Neutrophil (primary cell): ENCODE data around the gene OR6K6.
A peak's percentile ranks its signal among the peaks of the same experiment; 100 is the strongest.

Experiments
- H3K27ac ChIP-seq: fragments of 200-600 bp; sonication (generic); 2 replicates; pipeline ENCODE4 v1.5.1; 2016; ENCODE audit warnings: mild to moderate bottlenecking, moderate library complexity
- H3K27me3 ChIP-seq: fragments of 200-600 bp; sonication (generic); 2 replicates; pipeline ENCODE4 v1.6.0; 2016; ENCODE audit warnings: mild to moderate bottlenecking
- H3K36me3 ChIP-seq: fragments of 200-600 bp; sonication (generic); 2 replicates; pipeline ENCODE4 v1.5.1; 2017
- H3K4me1 ChIP-seq, 2 experiments: fragments of 200-600 bp in 1 of 2; sonication (generic) in 1 of 2; 1 replicate in 1 of 2; 2 replicates in 1 of 2; pipeline versions ENCODE4 v1.5.1 to v1.6.1; 2013 to 2016; ENCODE audit warnings: low read depth in 1 of 2, low read length in 1 of 2, mild to moderate bottlenecking in 1 of 2, moderate library complexity in 1 of 2; ENCODE audit not compliant: control insufficient read depth in 1 of 2, insufficient read depth in 1 of 2
- H3K4me3 ChIP-seq, 2 experiments: fragments of 200-600 bp in 1 of 2; sonication (generic) in 1 of 2; 1 replicate in 1 of 2; 2 replicates in 1 of 2; pipeline ENCODE4 v1.5.1; 2013 to 2016; ENCODE audit warnings: low read depth in 1 of 2, low read length in 1 of 2, mild to moderate bottlenecking in 1 of 2, moderate library complexity in 1 of 2
- H3K9me3 ChIP-seq: fragments of 200-600 bp; sonication (generic); 2 replicates; pipeline ENCODE4 v1.5.1; 2016
- TF ChIP-seq, protein P1 (sequence below): fragments of 200-600 bp; sonication (generic); IDR thresholded peaks from 2 replicates; pipeline ENCODE4 v1.5.1; 2016; ENCODE audit warnings: antibody characterized with exemption

Gene OR6K6

DNA sequence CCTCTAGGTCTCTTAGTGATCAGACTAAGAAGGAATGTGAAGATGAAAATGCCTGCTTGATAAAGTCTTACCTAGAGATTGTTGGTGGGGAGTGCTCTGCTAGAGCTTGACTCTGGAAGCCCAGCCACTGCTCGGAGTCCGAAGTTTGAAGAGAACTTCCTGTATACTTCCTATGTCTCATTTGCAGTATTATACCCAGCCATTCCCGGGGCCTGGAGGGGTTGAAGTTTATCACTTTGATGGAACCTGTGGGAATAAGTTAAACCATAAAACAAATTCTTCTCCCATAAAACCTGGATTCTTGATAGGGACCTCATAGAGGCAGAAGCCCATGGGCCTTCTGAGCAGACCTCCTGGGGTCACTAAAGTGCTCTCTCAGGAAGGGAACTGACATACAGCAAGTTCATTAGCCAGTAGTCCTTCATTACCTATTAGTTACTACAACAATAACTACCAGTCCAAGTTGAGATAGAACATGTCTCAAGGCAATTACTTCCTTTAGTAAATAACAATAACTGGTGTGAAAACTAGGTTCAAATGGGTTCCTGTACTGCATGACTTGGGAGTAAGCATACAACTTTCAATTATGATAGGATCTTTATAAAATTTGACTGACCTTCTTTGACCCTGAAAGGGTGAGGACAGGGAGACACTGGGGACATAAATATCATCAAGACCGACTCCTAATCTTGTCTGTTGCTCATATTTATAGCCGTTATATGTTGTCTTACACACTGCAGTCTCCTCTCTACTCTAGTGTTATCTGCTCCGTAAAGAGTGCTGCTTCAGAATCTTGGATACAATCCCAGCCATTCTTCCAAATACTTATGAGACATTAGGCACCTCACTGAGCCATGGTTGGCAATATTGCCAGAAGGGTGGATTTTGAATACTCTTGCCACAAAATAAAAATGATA is 17.7 kb downstream of the OR6K6 start, which contains the start of gene OR6N1:
Gene OR6N1, minus strand, starts transcription at position 246 of the 917 bp plus-strand sequence. CDS start 5,513 bp downstream, outside the sequence.
- no peaks in the 10 kb centered on the region for H3K9me3 ChIP-seq
- H3K27me3 ChIP-seq = no peaks in the 10 kb centered on the region
- H3K36me3 ChIP-seq = peaks cover 16% of the 10 kb centered on the region
- H3K27ac ChIP-seq = no peak within 1 kb of the TSS
- TF ChIP-seq, protein P1, sequence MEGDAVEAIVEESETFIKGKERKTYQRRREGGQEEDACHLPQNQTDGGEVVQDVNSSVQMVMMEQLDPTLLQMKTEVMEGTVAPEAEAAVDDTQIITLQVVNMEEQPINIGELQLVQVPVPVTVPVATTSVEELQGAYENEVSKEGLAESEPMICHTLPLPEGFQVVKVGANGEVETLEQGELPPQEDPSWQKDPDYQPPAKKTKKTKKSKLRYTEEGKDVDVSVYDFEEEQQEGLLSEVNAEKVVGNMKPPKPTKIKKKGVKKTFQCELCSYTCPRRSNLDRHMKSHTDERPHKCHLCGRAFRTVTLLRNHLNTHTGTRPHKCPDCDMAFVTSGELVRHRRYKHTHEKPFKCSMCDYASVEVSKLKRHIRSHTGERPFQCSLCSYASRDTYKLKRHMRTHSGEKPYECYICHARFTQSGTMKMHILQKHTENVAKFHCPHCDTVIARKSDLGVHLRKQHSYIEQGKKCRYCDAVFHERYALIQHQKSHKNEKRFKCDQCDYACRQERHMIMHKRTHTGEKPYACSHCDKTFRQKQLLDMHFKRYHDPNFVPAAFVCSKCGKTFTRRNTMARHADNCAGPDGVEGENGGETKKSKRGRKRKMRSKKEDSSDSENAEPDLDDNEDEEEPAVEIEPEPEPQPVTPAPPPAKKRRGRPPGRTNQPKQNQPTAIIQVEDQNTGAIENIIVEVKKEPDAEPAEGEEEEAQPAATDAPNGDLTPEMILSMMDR = no peak
- peaks cover 0 to 4% of the 10 kb centered on the region in 2 experiments for H3K4me1 ChIP-seq
- H3K4me3 ChIP-seq = no peak within 1 kb of the TSS

DNA sequence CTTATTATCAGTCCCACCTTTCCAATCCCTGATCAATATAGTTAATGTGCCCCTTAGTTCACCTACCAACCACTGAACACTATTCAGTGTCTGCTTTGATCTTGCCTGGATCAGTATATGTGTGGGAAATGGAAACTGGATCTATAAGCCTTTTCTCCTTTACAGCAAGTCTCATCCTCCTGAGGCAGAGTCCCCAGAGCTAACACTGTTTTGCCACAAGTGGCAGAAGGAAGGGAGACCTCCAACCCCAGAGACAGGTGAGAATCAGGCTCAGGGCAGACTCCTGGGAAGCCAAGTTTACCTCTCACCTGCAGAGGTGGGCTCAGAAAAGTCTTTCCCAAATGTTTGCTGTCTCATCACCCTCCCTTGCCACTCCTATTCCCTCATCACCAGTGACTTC is 26.6 kb downstream of the OR6K6 start, which contains the start of gene OR6N2:
Gene OR6N2, minus strand, starts transcription at position 101 of the 400 bp plus-strand sequence. CDS start 3,569 bp downstream, outside the sequence.
- peaks cover 21% of the 10 kb centered on the region for H3K36me3 ChIP-seq
- TF ChIP-seq, protein P1 = no peak
- H3K4me3 ChIP-seq = no peak within 1 kb of the TSS
- H3K27me3 ChIP-seq = no peaks in the 10 kb centered on the region
- no peak within 1 kb of the TSS for H3K27ac ChIP-seq
- peaks cover 10 to 11% of the 10 kb centered on the region in 2 experiments for H3K4me1 ChIP-seq
- H3K9me3 ChIP-seq = no peaks in the 10 kb centered on the region

DNA sequence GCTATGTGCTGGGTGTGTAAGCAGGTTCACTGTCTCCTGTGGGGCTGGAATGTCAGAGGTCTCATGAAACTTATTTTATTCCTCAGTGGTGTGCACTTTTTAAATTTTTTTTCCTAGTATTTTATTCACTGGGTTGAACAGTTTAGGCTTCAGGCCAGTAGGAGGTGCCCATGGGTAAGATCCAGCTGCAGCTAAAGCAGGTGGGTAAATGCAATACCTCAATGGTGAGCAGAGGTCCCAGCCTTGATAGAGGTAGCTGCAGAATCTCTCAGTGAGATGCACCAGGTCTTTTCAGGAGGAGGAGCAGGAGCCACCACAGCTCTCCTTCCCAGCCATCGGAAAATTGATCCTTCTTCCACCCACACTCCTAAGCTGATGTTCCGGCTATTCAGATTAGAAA is 39.1 kb downstream of the OR6K6 start:
- Histone ChIP-seq H3K4me3 (peak overlapping the region; percentile 43 to 49), H3K36me3 (no peaks in the 10 kb centered on the region), H3K4me1 (peaks cover 55% of the 10 kb centered on the region in 2 experiments), H3K27ac (peak overlapping the region; percentile 98), H3K9me3 (no peaks in the 10 kb centered on the region), H3K27me3 (no peaks in the 10 kb centered on the region)
- TF ChIP-seq, protein P1 = peak; percentile 65

DNA sequence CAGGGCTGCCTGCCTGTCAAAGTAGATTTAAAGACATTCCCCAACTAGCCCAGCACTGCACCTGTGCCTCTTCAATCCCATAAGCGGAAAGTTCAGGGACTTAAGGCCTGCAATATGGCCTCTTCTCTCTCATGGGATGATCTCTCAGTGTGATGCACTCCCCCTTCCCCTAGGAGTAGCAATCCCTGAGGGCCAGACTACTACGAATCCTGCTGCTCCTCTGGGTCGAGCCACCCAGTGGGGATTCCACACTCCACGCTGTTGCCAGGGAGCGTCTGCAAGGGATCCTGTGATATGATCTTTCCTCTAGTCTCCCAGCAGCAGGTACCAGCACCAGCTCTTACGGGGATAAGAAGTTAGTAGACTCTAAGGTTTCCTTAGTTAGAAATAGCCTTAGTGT is 39.7 kb downstream of the OR6K6 start:
- H3K27ac ChIP-seq = peak overlapping the region; percentile 98
- H3K27me3 ChIP-seq = no peaks in the 10 kb centered on the region
- no peaks in the 10 kb centered on the region for H3K9me3 ChIP-seq
- no peaks in the 10 kb centered on the region for H3K36me3 ChIP-seq
- H3K4me3 ChIP-seq = peak overlapping the region; percentile 43 to 49
- peaks cover 61% of the 10 kb centered on the region in 2 experiments for H3K4me1 ChIP-seq
- TF ChIP-seq, protein P1 = no peak

DNA sequence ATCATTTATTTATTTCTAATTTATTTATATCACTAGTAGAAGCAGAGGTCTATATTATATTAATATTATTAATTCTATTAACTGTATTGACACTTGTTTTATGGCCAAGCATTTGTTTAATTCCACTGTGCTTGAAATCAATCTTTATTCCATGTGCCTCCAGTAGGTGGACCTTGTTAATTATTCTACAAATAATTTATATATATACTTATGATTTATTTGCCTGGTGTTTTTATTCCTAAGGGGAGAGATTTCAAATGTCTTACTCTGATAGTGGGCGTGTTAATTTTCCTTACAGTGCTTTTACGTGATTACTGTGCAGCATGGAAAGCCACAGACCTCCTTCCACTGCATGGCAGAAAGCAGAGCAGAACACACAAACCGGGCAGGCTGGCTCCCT is 44.0 kb downstream of the OR6K6 start:
- Histone ChIP-seq H3K27me3 (no peaks in the 10 kb centered on the region), H3K36me3 (no peaks in the 10 kb centered on the region), H3K4me3 (peak overlapping the region in 1 of 2 experiments; percentile 58), H3K27ac (peak overlapping the region; percentile 98), H3K9me3 (no peaks in the 10 kb centered on the region), H3K4me1 (peaks cover 99 to 100% of the 10 kb centered on the region in 2 experiments)
- TF ChIP-seq, protein P1 = no peak
